ENCODE results near the gene EIF3B.
"Not testable (repeated sequence)": the region's sequence is repeated elsewhere in the genome, so short reads cannot be mapped to it uniquely, and the experiment has no call there.

DNA sequence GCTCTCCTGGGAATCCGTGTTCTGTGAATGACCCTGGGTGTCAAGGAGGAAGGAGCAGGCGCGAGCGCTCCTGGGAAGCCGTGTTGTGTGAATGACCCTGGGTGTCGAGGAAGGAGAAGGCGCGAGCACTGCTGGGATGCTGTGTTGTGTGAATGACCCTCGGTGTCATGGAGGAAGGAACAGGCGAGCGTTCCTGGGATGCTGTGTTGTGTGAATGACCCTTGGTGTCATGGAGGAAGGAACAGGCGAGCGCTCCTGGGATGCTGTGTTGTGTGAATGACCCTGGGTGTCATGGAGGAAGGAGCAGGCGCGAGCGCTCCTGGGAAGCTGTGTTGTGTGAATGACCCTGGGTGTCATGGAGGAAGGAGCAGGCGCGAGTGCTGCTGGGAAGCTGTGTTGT is 23.5 kb downstream of the EIF3B start:
- TF ChIP-seq POLR2A, EP300, POLR2AphosphoS5, CTCF (IDR thresholded peaks at IDR 0.05): not testable (repeated sequence)
